GM21528 (cell line): ENCODE measurements around the gene MDC1.
"Not testable (repeated sequence)": the region's sequence is repeated elsewhere in the genome, so short reads cannot be mapped to it uniquely, and the experiment has no call there.

Source experiments
- ATAC-seq: cut with Tn5 transposase; IDR thresholded peaks from one replicate; pipeline ENCODE4 v1.9.1; 2021; ENCODE audit warnings: mild to moderate bottlenecking, moderate library complexity; ENCODE audit not compliant: unreplicated experiment, low FRiP score

MDC1 gene

GRCh38 chr6:30724906-30725667, 8.0 kb upstream of the MDC1 start:
- no peak for ATAC-seq

- ATAC-seq = not testable (repeated sequence)
Measured at GRCh38 chr6:30723843-30724741, 7.0 kb upstream of the MDC1 start.

- not testable (repeated sequence) for ATAC-seq
Measured at GRCh38 chr6:30723159-30723842, 6.2 kb upstream of the MDC1 start.

- ATAC-seq = no peak
Measured at GRCh38 chr6:30722280-30723112, 5.4 kb upstream of the MDC1 start.

- not testable (repeated sequence) for ATAC-seq
Measured at GRCh38 chr6:30722025-30722279, 4.9 kb upstream of the MDC1 start.

GRCh38 chr6:30721198-30722024, 4.3 kb upstream of the MDC1 start:
- ATAC-seq = peak; percentile 22

GRCh38 chr6:30720738-30721197, 3.7 kb upstream of the MDC1 start:
- no peak for ATAC-seq

GRCh38 chr6:30719791-30720737, 3.0 kb upstream of the MDC1 start, which contains the start of gene TUBB:
Gene TUBB, plus strand, starts transcription at chr6:30720352. Its CDS starts 155 bp downstream, at chr6:30720507.
- ATAC-seq = peak; percentile 32

- no peak for ATAC-seq
Measured at GRCh38 chr6:30719356-30719755, 2.3 kb upstream of the MDC1 start.

- not testable (repeated sequence) for ATAC-seq
Measured at GRCh38 chr6:30717845-30718720, 1.0 kb upstream of the MDC1 start.

GRCh38 chr6:30716879-30717128, 277 bp downstream of the MDC1 start:
- no peak for ATAC-seq

- ATAC-seq = no peak
Measured at GRCh38 chr6:30714263-30714662, 2.8 kb downstream of the MDC1 start.

GRCh38 chr6:30712441-30712945, 4.6 kb downstream of the MDC1 start:
- no peak for ATAC-seq

GRCh38 chr6:30711758-30712380, 5.2 kb downstream of the MDC1 start:
- no peak for ATAC-seq

- no peak for ATAC-seq
Measured at GRCh38 chr6:30709101-30709868, 7.8 kb downstream of the MDC1 start.

- no peak for ATAC-seq
Measured at GRCh38 chr6:30707281-30707850, 9.7 kb downstream of the MDC1 start.
